ENCODE measurements around the gene E2F4. TPM values are rescaled to one million over a fixed set of nuclear protein-coding genes. Genes with fewer than 3 reads are reported as not detected.
A peak's percentile ranks its signal among the peaks of the same experiment; 100 is the strongest.

Gene E2F4
- total and polyA plus RNA-seq, 9 of the 15 experiments (the other 6 are each of a cell fraction or from before 2014, with no cell fraction given): 9.7 to 139 (median 106) TPM

DNA sequence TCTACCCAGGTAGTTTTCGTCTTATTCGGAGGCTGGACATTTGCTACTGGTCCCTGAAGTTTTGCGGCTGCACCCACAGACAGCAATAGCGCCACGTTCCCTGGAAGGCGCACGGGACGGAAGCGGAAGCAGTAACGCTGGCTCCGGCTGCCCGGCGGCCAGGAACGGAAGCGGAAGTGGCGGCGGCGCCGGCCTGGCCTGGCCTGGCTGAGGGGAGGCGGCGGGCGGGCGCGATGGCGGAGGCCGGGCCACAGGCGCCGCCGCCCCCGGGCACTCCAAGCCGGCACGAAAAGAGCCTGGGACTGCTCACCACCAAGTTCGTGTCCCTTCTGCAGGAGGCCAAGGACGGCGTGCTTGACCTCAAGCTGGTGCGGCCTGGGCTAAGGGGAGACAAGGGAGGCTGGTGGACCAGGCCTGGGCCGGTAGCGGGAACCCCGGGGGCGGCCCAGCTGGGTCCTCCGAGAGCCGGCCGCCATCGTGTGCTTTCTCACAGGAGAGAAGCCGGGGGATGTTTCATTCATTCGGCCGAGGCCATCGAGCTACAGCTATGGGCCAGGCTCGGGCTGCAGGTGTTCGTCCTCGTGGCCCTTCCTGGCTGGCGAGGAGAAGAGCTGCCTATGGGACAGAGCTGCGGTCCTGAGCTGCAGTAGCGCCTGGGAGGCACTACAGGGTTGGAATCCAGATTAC lies at the start of gene E2F4 (continued):
- TF ChIP-seq ZNF76 (CRISPR knock-in tag; IDR thresholded peaks at IDR 0.05; ENCODE audit: borderline replicate concordance) (no peak), ZFP1 (CRISPR knock-in tag; IDR thresholded peaks at IDR 0.05) (no peak), STAT5A (IDR thresholded peaks at IDR 0.05; ENCODE audit: borderline replicate concordance, low read length) (no peak), MTA1 (IDR thresholded peaks at IDR 0.05; ENCODE audit: borderline replicate concordance) (no peak), ATF7 (IDR thresholded peaks at IDR 0.05) (peak; percentile 52; the same call in 1 of the 2 replicates), MBD2 (IDR thresholded peaks at IDR 0.05; ENCODE audit: borderline replicate concordance, low read depth) (peak; percentile 17; the same call in 1 of the 2 replicates), ZBTB17 (CRISPR knock-in tag; IDR thresholded peaks at IDR 0.05) (no peak; the same call in 1 of the 2 replicates), ZKSCAN1 (IDR thresholded peaks at IDR 0.05; ENCODE audit: low read depth, low read length) (no peak; the same call in 1 of the 2 replicates), MCM3 (IDR thresholded peaks at IDR 0.05) (no peak), BCL6 (CRISPR knock-in tag; IDR thresholded peaks at IDR 0.05) (no peak), NFIX (CRISPR knock-in tag; IDR thresholded peaks at IDR 0.05; ENCODE audit: low read depth) (no peak), MYBL2 (IDR thresholded peaks at IDR 0.05; ENCODE audit: low read depth) (no peak), MYBL2 (CRISPR knock-in tag; IDR thresholded peaks at IDR 0.05; ENCODE audit: borderline replicate concordance) (no peak), CREBBP (IDR thresholded peaks at IDR 0.05; ENCODE audit: low read depth, low read length) (no peak), U2AF1 (optimal IDR thresholded peaks at IDR 0.05; ENCODE audit: low read depth, low read length) (no peak), FOXK1 (CRISPR knock-in tag; IDR thresholded peaks at IDR 0.05; ENCODE audit: borderline replicate concordance) (no peak), CCNT2 (IDR thresholded peaks at IDR 0.05; ENCODE audit: borderline replicate concordance, extremely low read depth, insufficient read length, low read depth, low read length) (peak; percentile 82), NBN (IDR thresholded peaks at IDR 0.05; ENCODE audit: low read depth) (no peak), CC2D1A (IDR thresholded peaks at IDR 0.05) (no peak), ZNF232 (CRISPR knock-in tag; IDR thresholded peaks at IDR 0.05) (no peak), RBM39 (optimal IDR thresholded peaks at IDR 0.05; ENCODE audit: low read depth, low read length) (no peak), BRD9 (IDR thresholded peaks at IDR 0.05; ENCODE audit: low read depth, partially characterized antibody) (no peak)
- TF ChIP-seq, protein P1, sequence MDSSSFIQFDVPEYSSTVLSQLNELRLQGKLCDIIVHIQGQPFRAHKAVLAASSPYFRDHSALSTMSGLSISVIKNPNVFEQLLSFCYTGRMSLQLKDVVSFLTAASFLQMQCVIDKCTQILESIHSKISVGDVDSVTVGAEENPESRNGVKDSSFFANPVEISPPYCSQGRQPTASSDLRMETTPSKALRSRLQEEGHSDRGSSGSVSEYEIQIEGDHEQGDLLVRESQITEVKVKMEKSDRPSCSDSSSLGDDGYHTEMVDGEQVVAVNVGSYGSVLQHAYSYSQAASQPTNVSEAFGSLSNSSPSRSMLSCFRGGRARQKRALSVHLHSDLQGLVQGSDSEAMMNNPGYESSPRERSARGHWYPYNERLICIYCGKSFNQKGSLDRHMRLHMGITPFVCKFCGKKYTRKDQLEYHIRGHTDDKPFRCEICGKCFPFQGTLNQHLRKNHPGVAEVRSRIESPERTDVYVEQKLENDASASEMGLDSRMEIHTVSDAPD (CRISPR knock-in tag; IDR thresholded peaks at IDR 0.05): no peak
- TF ChIP-seq, protein P2, sequence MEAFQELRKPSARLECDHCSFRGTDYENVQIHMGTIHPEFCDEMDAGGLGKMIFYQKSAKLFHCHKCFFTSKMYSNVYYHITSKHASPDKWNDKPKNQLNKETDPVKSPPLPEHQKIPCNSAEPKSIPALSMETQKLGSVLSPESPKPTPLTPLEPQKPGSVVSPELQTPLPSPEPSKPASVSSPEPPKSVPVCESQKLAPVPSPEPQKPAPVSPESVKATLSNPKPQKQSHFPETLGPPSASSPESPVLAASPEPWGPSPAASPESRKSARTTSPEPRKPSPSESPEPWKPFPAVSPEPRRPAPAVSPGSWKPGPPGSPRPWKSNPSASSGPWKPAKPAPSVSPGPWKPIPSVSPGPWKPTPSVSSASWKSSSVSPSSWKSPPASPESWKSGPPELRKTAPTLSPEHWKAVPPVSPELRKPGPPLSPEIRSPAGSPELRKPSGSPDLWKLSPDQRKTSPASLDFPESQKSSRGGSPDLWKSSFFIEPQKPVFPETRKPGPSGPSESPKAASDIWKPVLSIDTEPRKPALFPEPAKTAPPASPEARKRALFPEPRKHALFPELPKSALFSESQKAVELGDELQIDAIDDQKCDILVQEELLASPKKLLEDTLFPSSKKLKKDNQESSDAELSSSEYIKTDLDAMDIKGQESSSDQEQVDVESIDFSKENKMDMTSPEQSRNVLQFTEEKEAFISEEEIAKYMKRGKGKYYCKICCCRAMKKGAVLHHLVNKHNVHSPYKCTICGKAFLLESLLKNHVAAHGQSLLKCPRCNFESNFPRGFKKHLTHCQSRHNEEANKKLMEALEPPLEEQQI (IDR thresholded peaks at IDR 0.05): no peak
- TF ChIP-seq, protein P3, sequence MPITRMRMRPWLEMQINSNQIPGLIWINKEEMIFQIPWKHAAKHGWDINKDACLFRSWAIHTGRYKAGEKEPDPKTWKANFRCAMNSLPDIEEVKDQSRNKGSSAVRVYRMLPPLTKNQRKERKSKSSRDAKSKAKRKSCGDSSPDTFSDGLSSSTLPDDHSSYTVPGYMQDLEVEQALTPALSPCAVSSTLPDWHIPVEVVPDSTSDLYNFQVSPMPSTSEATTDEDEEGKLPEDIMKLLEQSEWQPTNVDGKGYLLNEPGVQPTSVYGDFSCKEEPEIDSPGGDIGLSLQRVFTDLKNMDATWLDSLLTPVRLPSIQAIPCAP (CRISPR knock-in tag; IDR thresholded peaks at IDR 0.05; ENCODE audit: borderline replicate concordance): no peak
